Mesothelial cell of epicardium (in vitro differentiated cells): ENCODE data around the gene ADCY2. TPM values are rescaled to one million over a fixed set of nuclear protein-coding genes. Genes with fewer than 3 reads are reported as not detected.
A peak's percentile ranks its signal among the peaks of the same experiment; 100 is the strongest.

ENCODE experiments used
- DNase-seq, 2 experiments: peaks; one replicate each; pipeline ENCODE4 v3.0.0; 2021; ENCODE audit warnings: low spot score in 2 of 2; ENCODE audit not compliant: unreplicated experiment in 2 of 2
- H3K27ac Mint-ChIP-seq: 2 replicates; pipeline ENCODE4 v1.8.0; 2021; ENCODE audit warnings: mixed read lengths
- H3K27me3 Mint-ChIP-seq: 2 replicates; pipeline ENCODE4 v1.8.0; 2021; ENCODE audit warnings: low read depth, mixed read lengths
- H3K36me3 Mint-ChIP-seq: 2 replicates; pipeline ENCODE4 v1.8.0; 2021; ENCODE audit warnings: mixed read lengths
- H3K4me1 Mint-ChIP-seq: 2 replicates; pipeline ENCODE4 v1.8.0; 2021; ENCODE audit warnings: mixed read lengths
- H3K4me3 Mint-ChIP-seq: 2 replicates; pipeline ENCODE4 v1.8.0; 2021; ENCODE audit warnings: mild to moderate bottlenecking, moderate library complexity, mixed read lengths
- H3K9me3 Mint-ChIP-seq: 2 replicates; pipeline ENCODE4 v1.8.0; 2021; ENCODE audit warnings: mixed read lengths
- CTCF ChIP-seq: fragments of 200-600 bp; sonication (generic); IDR thresholded peaks from one replicate; pipeline ENCODE4 v1.5.0; 2021; ENCODE audit warnings: antibody characterized with exemption; ENCODE audit not compliant: unreplicated experiment
- total RNA-seq: library from RNA; stranded (reverse); gene quantifications from 3 replicates; pipeline ENCODE4 v1.2.1, GENCODE V29; 2021

The ADCY2 gene
- total RNA-seq, 1 donor from 2014 or later, result 3.0 TPM

GRCh38 chr5:7391814-7392692 lies 3.9 kb upstream of the ADCY2 start:
- no peaks in the 10 kb centered on the region for H3K9me3 Mint-ChIP-seq
- no peak for DNase-seq
- no peak overlapping the region for H3K4me3 Mint-ChIP-seq
- H3K4me1 Mint-ChIP-seq, result peaks cover 8% of the 10 kb centered on the region
- peaks cover 44% of the 10 kb centered on the region for H3K27me3 Mint-ChIP-seq
- H3K36me3 Mint-ChIP-seq, result no peaks in the 10 kb centered on the region
- no peak overlapping the region for H3K27ac Mint-ChIP-seq
- TF ChIP-seq CTCF, result no peak

DNA sequence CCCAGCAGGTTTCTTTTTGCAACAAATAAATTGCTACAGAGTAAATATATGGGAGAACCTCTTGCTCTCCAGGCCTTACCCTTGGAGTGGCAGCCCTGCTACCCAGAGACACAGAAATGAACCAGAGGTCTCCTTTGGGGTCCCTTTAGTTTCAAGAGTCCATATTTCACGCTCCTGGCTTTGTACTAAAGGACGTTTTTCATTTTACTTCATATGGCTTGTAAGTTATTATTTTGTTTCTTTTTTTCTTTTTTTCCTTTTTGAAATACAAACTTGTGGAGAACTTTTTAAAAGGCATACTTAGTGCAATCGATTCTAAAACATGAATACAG lies 3.3 kb upstream of the ADCY2 start:
- H3K27me3 Mint-ChIP-seq, result peaks cover 50% of the 10 kb centered on the region
- H3K4me1 Mint-ChIP-seq, result peaks cover 10% of the 10 kb centered on the region
- no peak overlapping the region for H3K4me3 Mint-ChIP-seq
- H3K9me3 Mint-ChIP-seq, result no peaks in the 10 kb centered on the region
- no peak for DNase-seq
- H3K36me3 Mint-ChIP-seq, result no peaks in the 10 kb centered on the region
- TF ChIP-seq CTCF, result no peak
- no peak overlapping the region for H3K27ac Mint-ChIP-seq

GRCh38 chr5:7393921-7394799 lies 1.8 kb upstream of the ADCY2 start:
- TF ChIP-seq CTCF, result no peak
- H3K27ac Mint-ChIP-seq, result no peak overlapping the region

DNA sequence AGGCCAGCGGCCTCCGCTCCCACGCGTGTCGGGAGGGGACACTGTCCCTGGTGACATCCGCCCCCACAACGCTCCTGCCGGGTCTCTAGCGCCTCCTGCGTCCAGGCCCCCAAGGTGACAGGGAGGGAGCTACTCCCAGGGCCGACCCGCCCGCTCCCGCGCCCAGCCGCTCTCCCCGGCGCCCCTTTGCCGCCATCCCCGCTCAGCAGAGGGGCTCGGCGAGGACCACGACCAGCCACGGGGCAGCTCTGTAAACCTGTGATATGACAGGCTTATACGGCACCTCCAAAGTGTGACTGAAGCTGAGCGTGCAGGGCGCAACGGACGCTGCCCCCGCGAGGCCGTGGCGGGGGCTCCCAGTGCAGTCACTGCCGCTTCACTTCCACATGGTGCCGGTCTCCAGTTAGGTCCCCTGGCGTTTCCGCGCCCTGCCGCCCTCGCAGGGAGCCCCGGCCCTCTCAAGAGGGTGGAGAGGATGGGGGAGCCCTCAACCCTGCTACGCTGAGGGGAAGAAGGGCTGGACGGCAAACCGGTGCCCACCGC lies 978 bp upstream of the ADCY2 start:
- no peak for TF ChIP-seq CTCF
- H3K4me1 Mint-ChIP-seq, result peaks cover 10% of the 10 kb centered on the region

More at GRCh38 chr5:7393921-7394799, 1.8 kb upstream of the ADCY2 start:
- H3K4me1 Mint-ChIP-seq, result peaks cover 10% of the 10 kb centered on the region
- peak overlapping the region; percentile 30 for H3K4me3 Mint-ChIP-seq
- H3K27me3 Mint-ChIP-seq, result peaks cover 56% of the 10 kb centered on the region
- no peaks in the 10 kb centered on the region for H3K36me3 Mint-ChIP-seq
- H3K9me3 Mint-ChIP-seq, result no peaks in the 10 kb centered on the region
- no peak for DNase-seq

DNA sequence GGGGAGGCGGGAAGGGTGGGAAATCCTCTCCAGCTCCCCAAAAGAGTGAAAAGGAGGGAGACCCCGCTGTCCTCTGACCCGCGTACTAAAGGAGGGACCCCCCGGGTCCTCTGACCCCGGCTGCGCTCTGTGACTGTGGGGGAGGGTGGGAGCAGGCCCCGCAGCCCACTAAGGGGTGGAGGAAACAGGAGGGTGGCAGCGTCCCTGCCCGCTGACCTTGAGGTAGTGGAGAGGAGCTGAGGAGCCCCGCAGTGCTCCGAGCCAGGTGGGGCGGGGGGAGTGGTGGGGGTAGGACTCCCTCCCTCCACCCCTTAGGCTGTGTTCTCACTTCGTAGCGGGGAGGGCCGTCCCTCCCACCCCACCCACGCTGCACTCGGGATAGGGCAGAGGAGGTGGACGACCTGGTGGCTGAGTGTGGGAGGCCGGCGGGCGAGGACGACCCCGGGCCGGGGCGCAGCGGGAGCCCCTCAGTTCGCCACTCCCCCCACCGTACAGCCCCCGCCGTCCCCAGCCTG lies 449 bp upstream of the ADCY2 start:
- H3K4me3 Mint-ChIP-seq, result peak overlapping the region; percentile 62
- H3K27me3 Mint-ChIP-seq, result peaks cover 65% of the 10 kb centered on the region
- H3K27ac Mint-ChIP-seq, result no peak overlapping the region
- H3K36me3 Mint-ChIP-seq, result no peaks in the 10 kb centered on the region
- peaks cover 10% of the 10 kb centered on the region for H3K4me1 Mint-ChIP-seq
- H3K9me3 Mint-ChIP-seq, result no peaks in the 10 kb centered on the region
- no peak for TF ChIP-seq CTCF
- DNase-seq, result no peak

More for the DNA sequence above, 978 bp upstream of the ADCY2 start:
- H3K36me3 Mint-ChIP-seq, result no peaks in the 10 kb centered on the region
- H3K27me3 Mint-ChIP-seq, result peaks cover 62% of the 10 kb centered on the region
- DNase-seq, result no peak
- peak overlapping the region; percentile 62 for H3K4me3 Mint-ChIP-seq
- H3K27ac Mint-ChIP-seq, result no peak overlapping the region
- H3K9me3 Mint-ChIP-seq, result no peaks in the 10 kb centered on the region
